Left colon (tissue), 2 donors: ENCODE data around the gene CD247. TPM values are rescaled to one million over a fixed set of nuclear protein-coding genes. Genes with fewer than 3 reads are reported as not detected.

ENCODE experiments used
- ATAC-seq: fragments of 200-7000 bp; cut with Tn5 transposase; one replicate; pipeline ENCODE4 v1.9.1; 2020; ENCODE audit warnings: mild to moderate bottlenecking, moderate library complexity
- DNase-seq, 2 donors: peaks; one replicate each; pipeline ENCODE4 v3.0.0-alpha.2; 2020
- intact Hi-C, 2 donors: fragments of 100-400 bp; cut with DNase I in 1 of 2; cut with micrococcal nuclease in 1 of 2; formaldehyde crosslinking; loops; one replicate each; pipeline versions ENCODE4 v1.11.2 to v1.14.0; 2022; cut with DNase I, micrococcal nuclease
- total RNA-seq, 2 donors: library from RNA; stranded (reverse); fragmentation: NEBNext Ultra II Directional; extraction: Animal tissue kit (Norgen Biotek cat#: 25700); gene quantifications; one replicate each; pipeline ENCODE4 v1.2.1, GENCODE V29; 2021
- donor health status: DM: no; HTN: no; CAD: no.
- donor health status: DM: yes; HTN: yes; CAD: no.

The CD247 gene
- total RNA-seq, 2 donors from 2014 or later: 2.0 to 5.2 TPM

DNA sequence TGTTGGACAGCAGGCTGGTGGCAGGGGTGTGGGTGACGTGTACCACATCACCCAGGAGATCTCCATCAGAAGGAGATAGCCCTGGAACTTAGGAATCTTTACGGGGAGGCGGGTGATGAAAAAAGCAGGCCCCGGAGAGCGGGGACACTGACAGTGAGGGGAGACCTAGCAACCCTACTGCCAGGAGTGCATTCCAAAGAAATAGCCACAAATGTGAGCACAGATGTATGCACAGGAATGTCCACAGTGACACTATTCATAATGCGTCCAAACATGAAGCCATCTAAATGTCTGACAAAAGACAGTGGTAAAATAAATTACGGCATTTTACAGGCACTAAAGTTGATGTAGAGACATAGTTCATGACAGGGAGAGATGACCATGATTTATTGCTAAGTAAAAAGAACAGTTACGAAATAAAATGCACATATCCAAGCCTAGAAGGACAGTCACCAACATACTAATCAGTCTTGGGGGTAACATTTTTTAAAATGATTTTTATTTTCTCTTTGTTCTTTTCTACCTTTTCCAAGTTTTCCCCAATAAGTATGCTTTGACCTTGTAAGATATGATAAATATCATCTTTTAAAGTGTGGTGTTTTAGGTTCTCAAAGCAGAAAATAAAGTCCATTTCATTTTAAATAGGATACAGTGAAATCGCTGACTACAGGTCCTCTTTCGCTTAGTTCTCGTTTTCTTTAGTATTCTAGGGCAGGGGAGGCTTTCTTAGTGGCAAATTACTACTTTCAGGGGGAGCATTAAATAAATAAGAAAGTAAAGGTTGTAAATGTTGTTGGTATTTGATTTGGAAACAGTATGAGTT lies 21.3 kb downstream of the CD247 start:
- ATAC-seq: no peak
- intact Hi-C loops: no loop called here
- DNase-seq: no peak

DNA sequence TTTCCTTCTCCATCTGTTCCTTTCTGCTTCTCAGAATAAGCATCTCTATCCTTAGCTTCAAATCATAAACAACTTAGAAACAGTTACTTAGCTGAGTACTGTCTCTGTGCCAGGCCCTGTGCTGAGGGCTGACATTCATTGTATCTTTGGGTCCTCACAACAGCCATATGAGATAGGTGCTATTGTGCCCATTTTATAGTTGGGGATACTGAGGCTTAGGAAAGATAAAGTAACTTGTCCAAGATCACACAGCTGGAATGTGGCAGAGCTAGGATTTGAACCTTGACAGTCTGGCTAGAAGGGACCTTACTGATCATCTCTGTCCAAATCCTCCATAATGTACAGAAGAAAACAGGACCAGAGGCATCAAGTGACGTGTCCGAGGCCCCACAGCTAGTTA lies 25.0 kb downstream of the CD247 start:
- no peak for DNase-seq
- no peak for ATAC-seq
- intact Hi-C loops: no loop called here

DNA sequence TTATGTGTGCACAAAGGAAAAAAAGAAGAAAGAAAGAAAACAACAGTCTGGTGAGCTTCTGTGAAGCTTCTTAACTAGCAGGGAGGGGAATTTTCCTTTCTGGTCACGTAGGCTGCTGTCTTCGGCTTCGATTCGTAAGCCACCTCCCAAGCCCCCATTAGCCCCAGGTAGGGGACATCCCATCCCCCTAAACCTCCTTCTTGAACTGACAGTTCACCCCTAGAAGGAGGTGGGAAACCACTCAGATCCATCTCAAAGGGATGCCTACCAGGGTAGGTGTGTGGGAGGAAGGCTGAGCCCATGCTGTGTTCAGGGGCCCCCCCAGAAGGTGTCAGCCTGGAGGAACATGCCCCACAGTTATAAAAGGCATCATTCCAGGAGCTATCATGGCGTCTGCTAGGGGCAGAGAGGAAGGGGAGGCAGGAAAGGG lies 25.8 kb downstream of the CD247 start:
- ATAC-seq (no peak), DNase-seq (no peak)
- intact Hi-C loops: no loop called here

DNA sequence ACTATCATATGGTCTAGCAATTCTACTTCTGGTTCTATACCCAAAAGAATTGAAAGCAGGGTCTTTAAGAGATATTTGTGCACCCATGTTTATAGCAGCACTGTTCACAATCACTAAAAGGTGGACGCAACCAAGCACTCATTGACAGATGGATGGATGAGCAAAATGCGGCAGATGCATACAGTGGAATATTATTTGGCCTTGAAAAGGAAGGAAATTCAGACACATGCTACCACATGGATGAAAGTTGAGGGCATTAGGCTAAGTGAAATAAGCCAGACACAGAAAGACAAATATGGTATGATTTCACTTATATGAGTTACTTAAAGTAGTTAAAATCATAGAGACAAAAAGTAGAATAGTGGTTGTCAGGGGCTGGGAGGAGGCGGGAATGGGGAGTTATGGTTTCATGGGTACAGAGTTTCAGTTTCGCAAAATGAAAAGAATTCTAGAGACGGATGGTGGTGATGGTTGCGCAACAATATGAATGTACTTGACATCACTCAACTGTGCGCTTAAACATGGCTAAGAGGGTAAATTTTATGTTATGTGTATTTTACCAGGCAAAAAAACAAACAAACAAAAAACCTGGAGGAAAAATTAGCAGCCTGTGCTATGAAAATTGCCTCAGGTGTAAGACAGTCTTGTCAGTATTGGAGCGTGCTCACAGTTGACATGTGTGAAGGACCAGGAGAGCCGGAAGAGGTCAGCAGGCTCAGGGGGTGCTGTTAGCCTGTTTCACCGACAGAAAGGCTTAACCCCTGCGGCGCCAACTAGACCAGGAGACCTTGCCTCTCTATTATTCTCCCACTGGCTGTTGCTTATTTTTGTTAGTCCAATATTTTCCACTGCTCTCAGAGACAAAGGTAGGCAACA lies 26.5 kb downstream of the CD247 start:
- DNase-seq: no peak
- no peak for ATAC-seq
- intact Hi-C loops: no loop called here

DNA sequence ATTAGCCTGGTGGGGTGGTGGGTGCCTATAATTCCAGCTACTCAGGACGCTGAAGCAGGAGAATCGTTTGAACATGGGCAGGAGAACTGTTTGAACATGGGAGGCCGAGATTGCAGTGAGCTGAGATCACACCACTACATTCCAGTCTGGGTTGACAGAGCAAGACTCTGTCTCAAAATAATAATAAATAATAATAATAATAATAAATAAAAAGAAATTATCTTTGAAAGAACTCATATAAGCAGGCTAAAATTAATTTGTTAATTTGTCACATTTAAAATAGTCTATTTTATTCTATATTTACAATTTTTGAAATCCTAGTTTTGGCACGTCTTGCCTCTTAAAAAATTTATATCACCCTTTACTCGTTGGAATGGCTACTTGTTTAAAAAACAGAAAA lies 27.6 kb downstream of the CD247 start:
- no peak for ATAC-seq
- no peak for DNase-seq
- intact Hi-C loops: no loop called here

DNA sequence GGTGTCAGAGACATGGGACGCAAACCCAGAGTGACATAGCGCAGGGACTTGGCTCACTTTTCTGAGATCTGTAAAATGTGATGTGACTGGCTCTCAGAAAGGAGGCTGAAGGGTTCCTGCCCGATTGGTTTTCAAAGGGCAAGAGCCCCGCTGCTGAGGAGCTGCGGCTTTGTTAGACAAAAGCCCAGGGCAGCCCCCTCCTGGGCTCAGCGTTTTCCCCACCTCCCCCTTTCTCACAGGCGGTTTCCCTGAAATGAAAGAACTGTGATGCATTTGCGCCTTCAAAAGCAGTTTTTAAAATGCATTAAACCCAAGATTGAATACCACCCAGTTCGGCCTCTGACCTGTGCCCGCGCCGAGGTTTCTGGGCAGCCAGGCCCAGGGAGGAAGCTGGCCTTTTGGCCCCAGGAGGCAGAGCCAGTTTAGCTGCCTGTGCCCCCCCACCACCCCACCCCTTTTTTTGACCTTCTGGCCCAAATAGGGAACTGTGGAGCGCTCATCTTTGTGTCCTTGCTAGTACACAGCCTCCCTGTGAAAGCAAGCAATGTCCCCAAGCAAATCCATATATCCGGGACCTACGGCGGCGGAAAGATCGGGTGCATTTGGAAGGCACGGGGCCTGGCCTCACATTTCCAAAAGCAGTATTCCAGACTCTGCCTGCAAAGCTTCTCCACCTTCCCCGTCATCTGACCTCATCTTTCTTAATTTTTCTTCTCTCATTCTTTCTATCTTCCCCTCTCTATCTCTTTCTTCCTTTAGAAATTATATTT lies 28.6 kb downstream of the CD247 start:
- no peak for DNase-seq
- intact Hi-C loops: no loop called here
- ATAC-seq: no peak

DNA sequence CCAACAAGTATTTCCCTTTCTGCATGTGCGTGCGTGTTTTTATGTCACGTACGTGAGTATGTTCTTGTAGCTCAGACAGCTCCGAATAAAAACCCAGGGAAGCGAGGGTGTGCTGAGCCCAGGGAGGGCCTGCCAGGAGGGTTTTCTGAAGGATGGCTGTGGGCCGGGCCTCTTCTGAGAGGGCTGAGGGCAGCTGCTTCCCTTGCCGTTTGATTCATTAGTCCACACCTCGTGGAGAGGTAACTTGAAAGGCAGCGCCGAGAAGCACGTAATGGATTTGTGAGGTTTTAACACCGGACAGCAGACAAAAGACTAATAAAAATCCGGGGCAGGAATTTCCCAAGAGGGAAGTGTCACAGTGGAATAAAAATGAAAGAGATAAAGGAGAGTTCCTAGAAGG lies 29.5 kb downstream of the CD247 start:
- intact Hi-C loops: no loop called here
- DNase-seq (no peak), ATAC-seq (no peak)

DNA sequence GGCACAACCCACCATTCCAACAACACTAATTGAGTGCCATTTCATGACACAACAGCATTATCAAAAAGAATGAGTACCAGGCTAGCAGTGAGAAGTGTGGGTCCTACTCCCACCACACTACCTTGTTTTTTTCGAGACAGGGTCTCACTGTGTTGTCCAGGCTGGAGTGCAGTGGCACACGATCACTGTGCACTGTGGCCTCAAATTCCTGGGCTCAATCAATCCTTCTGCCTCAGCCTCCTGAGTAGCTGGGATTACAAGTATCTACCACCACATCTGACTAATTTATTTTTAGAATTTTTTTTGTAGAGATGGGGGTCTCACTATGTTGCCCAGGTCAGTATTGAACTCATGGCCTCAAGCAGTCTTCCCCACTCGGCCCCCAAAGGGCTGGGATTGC lies 30.7 kb downstream of the CD247 start:
- no peak for ATAC-seq
- intact Hi-C loops: no loop called here
- no peak for DNase-seq

DNA sequence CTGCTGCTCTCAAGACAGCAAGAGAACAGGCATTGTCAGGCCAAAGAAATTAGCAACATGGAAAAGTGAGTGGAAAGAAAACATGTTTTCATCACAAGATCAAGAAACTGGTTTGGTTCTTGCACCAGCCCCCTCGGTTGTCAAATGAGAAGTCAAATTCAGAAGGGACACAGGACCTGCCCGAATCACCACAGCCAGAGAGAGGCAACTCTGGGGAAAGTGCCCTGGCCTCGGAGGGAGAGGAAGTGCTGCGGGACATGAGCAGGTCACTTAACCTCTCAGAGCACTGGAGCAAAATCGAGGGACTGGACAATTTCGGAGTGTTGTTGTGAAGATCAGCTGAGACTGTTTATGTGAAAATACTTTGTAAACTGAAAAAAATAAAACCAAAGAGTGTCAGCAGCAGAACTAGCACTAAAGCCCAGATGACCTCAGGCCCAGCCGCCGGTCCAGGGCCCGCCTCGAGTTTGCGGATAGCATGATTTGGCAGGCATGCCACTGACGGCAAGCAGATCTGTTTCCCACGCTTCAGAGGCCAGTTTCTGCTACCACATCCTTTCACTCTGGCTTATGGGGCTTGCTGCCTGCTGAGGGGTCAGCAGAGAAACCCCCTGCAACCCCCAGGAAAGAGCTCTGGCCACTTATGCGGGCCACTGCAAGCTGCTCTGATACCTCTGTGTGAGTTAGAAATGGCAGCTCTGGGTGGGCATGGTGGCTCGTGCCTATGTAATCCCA lies 32.1 kb downstream of the CD247 start:
- DNase-seq: peak in 1 of 2 donors; percentile 28
- ATAC-seq: no peak
- intact Hi-C loops: no loop called here

DNA sequence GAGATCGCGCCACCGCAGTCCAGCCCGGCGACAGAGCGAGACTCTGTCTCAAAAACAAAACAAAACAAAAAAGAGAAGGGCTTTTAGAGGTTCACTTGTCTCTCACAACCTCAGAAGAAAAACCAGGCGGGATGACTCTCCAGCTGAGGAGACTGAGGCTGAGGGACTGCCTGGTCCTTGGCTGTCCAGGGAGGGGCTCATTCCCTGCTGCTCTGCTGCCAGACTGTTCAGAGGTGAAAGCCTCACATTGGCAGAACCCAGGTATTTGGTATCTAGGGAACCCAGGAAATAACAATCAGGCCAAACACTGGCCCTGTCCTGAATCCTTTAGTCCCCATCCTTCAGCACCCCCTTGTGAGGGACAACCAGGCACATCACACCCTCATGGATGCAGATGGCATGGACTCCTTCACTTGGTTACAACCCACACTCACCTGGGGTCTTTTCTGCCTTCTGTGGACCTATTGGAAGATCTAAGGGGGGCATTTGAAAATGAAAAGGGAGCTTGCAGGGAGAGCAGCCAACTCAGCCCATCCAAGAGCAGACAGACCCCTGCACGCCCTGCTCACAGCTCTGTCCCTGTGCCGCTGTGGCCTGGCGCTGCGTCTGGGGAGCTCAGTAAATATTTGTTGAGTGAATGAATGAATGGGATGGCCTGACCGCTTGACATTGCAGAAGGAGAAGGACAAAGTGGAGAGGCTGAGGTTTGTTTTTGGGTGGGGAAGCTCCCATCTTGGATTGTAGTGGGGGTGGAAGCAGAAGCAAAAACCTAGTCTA lies 33.4 kb downstream of the CD247 start:
- no peak for ATAC-seq

DNA sequence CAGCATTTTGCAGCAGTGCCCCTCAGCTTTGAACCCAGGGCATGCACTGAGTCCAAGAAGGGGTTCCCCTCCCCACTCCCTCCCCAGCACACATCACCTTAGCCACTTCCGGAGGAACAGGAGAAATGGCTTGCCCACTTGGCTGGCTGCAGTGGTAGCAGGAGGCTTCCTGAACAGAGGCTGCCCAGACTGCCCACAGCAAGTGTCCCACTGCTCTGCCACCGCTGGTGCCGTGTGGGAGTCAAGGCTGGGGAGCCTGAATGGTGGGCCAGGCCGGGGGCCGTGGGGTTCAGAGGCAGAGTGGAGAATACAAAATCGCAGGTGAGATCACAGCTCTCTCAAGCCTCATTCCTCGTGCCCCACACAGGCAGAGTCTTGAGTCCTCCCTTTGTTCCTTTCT lies 34.5 kb downstream of the CD247 start:
- intact Hi-C loops: no loop called here
- no peak for DNase-seq
- no peak for ATAC-seq

More for the DNA sequence above, 33.4 kb downstream of the CD247 start:
- intact Hi-C loops: no loop called here
- no peak for DNase-seq

DNA sequence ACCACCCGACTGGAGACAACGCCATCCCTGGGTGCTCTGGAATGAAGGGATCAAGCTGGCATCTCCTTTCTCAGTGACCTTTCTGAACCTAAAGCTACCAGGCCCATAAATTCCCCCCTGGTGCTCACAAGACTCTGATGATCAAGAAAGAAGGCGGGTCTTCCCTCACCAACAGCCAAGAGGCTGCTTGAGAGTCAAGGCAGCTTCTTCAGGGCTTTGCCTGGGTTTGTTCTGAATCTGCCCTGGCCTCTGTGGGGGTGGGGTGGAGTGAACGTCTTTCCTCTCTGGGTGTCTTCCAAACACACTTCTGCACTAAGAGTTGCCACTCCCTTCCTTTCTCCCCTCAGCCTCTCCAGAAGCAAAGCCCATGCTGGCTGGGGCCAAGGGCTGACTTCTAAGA lies 36.1 kb downstream of the CD247 start:
- intact Hi-C loops: no loop called here
- no peak for DNase-seq

DNA sequence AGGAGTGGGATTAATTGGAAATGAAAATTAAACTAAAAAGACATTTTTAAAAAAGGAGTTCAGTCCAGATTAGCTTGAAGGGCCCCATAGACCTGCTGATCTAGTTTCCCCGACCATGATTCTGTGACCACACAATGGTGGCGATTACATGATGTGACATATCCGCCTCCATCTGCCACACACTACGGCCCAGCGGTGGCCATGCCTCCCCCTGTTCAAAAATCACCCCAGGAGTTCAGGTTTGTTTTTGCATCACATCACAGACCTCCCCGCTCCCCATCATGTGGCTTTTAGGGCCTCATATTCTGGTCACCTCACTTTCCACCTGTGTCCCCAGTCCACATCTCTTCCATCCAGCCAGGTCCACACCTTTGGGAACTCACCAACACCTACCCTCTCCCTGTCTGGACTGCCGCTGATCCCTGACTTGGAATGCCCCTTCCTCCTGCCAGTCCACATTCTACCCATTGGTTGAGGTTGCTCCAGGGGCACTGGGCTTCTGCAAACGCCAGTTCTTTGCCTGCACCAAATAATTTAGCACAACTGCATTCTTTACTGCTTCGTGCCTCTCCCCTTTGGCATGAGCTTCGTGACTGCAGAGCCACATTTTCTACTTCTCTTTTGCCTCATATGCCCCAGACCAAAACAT lies 38.9 kb downstream of the CD247 start:
- no peak for ATAC-seq
- intact Hi-C loops: no loop called here
- no peak for DNase-seq

More for the DNA sequence above, 36.1 kb downstream of the CD247 start:
- no peak for ATAC-seq

DNA sequence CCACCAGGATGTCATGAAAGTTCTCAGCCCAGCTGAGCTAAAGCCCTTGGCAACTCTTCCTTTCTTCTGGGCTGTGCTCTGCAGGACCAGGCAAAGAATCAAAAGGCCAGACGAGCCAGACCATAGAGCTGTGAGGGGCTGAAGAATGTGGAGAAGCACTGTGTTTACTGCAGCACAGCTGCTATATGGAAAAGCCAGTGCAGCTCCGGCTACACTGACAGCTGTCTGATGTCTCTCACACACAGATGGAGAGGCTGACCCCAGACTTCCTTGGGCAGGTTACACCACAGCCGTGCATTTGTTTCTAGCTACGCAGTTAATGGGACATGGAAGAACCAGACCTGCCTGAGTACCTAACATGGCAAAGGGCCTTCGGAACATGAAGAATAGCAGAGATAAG lies 40.3 kb downstream of the CD247 start:
- intact Hi-C loops: no loop called here
- no peak for DNase-seq
- no peak for ATAC-seq

DNA sequence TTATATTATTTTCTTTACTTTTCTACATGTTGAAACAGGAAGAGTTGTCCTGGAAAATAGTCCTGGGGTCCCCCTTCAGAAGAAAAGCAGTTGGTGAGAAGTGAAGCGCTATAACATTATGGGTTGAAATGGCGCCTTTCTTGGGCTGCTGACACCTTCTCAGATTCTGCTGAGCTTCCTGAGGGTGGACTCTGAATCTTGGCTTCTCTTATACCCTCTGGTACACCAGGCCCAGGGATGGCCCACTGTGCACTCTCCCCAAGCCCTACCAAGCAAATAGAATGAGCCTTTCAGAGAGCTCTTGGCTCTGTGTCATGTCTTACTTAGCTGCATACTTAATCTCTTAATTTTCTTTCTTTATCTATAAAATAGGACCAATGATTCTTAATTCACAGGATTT lies 42.3 kb downstream of the CD247 start:
- DNase-seq: no peak
- intact Hi-C loops: no loop called here

DNA sequence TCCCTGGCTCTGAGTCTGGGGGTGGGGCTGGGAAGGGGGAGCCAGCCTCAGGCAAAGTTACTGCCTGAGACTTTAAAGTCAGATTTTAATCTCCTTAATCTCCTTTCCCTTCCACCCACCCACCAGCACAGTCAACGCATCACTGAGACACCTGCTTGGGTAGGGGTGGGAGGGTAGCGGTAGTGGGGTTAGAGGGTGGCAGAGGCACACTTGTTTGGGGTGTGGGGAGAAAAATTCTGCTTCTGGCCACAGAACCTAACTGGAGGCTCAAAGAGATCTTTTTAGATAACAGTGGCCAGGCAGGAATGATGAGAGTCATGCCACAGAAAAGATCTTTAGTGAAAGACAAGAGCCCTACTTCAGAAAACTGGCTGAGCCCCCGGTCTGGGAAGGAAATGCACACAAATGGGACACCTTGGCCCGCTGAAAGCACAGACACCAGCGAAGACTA lies 44.1 kb downstream of the CD247 start:
- ATAC-seq: no peak
- intact Hi-C loops: no loop called here
- no peak for DNase-seq

More for the DNA sequence above, 42.3 kb downstream of the CD247 start:
- no peak for ATAC-seq

DNA sequence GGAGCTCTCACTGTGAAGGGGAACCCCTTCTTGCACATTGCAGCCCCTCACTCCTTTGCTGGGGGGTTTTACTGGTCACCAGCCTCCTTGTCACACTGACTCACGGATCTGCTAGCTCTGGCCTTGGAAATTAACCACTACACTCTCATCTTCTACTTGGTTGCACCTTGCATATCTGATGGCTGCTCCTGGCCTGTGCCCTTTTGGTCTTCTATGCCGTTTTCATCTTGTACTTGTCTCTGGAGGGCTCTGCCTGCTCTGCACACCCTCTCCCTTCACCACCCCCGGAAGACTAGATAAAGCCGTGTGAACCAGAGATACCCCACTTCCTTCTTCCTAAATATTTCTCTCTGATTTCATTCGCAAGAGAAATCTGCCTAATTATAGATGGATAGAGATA lies 44.6 kb downstream of the CD247 start:
- no peak for ATAC-seq
- DNase-seq: no peak
- intact Hi-C loops: no loop called here
